GM12878 (cell line): ENCODE results near the gene ADM. TPM values are rescaled to one million over a fixed set of nuclear protein-coding genes. Genes with fewer than 3 reads are reported as not detected.

Experiments used
- ATAC-seq: fragments of 200-7000 bp; cut with Tn5 transposase; 3 replicates; pipeline ENCODE4 v1.9.1; 2020; ENCODE audit warnings: mild to moderate bottlenecking, moderate library complexity
- BruUV-seq: library from RNA; stranded (reverse); fragments of 400-500 nt; replicated peaks from 2 replicates; lab custom pipeline; 2021; lab: Mats Ljungman, UMichigan
- CTCF ChIA-PET: fragments of 300-600 bp; sonication (Branson Sonifier 250); formaldehyde crosslinking; extraction: SDS; loops from one replicate; lab custom pipeline; 2021; ENCODE audit warnings: inconsistent platforms; lab: Yijun Ruan, JAX
- POLR2A ChIA-PET: fragments of 350-600 bp; formaldehyde crosslinking; extraction: SDS; loops from one replicate; lab custom pipeline; 2021; ENCODE audit warnings: inconsistent platforms; lab: Charles Lee
- RAD21 ChIA-PET: fragments of 300-600 bp; sonication (Branson Sonifier 250); formaldehyde crosslinking; loops from one replicate; lab custom pipeline; 2023; ENCODE audit warnings: antibody characterized with exemption; ENCODE audit not compliant: unreplicated experiment; lab: Charles Lee
- SMC1A ChIA-PET: fragments of 300-600 bp; sonication (Branson Sonifier 250); formaldehyde crosslinking; loops from one replicate; lab custom pipeline; 2023; ENCODE audit not compliant: unreplicated experiment, uncharacterized antibody; lab: Charles Lee
- DNase-seq: peaks from one replicate; pipeline ENCODE4 v3.0.0-alpha.2; 2011; ENCODE audit warnings: low read depth, low spot score
- FAIRE-seq: peaks from 3 replicates; lab custom pipeline; 2011; peaks lifted over from hg19 to GRCh38; lab: Jason Lieb, UNC
- H2AFZ ChIP-seq: 2 replicates; pipeline ENCODE4 v1.6.0; 2011; ENCODE audit warnings: low read depth, low read length, control low read depth; ENCODE audit not compliant: control insufficient read depth
- H3K27ac ChIP-seq: 2 replicates; pipeline ENCODE4 v1.5.1; 2011; ENCODE audit warnings: control low read depth; ENCODE audit not compliant: control insufficient read depth, insufficient read depth
- H3K27me3 ChIP-seq, 2 experiments: replicated peaks in 1 of 2; 2 replicates each; pipeline versions ENCODE4 v1.6.0 to v1.6.1; 2011; ENCODE audit warnings: low read length in 1 of 2; ENCODE audit not compliant: control insufficient read depth in 2 of 2, insufficient read depth in 2 of 2
- H3K36me3 ChIP-seq, 2 experiments: 2 replicates each; pipeline ENCODE4 v1.5.1; 2011; ENCODE audit warnings: low read length in 1 of 2; ENCODE audit not compliant: control insufficient read depth in 2 of 2, insufficient read depth in 2 of 2
- H3K4me1 ChIP-seq: 2 replicates; pipeline ENCODE4 v1.6.1; 2011; ENCODE audit warnings: mild to moderate bottlenecking, low read length, moderate library complexity, mixed read lengths; ENCODE audit not compliant: control insufficient read depth, insufficient read depth
- H3K4me2 ChIP-seq: 2 replicates; pipeline ENCODE4 v1.6.0; 2011; ENCODE audit warnings: control low read depth; ENCODE audit not compliant: control insufficient read depth, insufficient read depth
- H3K4me3 ChIP-seq: fragments of 200-600 bp; sonication (generic); 2 replicates; pipeline ENCODE4 v1.5.1; 2016
- H3K79me2 ChIP-seq: 2 replicates; pipeline ENCODE4 v1.6.0; 2011; ENCODE audit warnings: low read length; ENCODE audit not compliant: control insufficient read depth, insufficient read depth
- H3K9ac ChIP-seq: 2 replicates; pipeline ENCODE4 v1.8.0; 2011; ENCODE audit warnings: low read length, control low read depth, mixed read lengths; ENCODE audit not compliant: control insufficient read depth, insufficient read depth
- H3K9me3 ChIP-seq: replicated peaks from 3 replicates; pipeline ENCODE4 v1.5.1; 2011; ENCODE audit warnings: mild to moderate bottlenecking, low read length; ENCODE audit not compliant: control insufficient read depth, insufficient read depth
- H4K20me1 ChIP-seq: 2 replicates; pipeline ENCODE4 v1.6.0; 2011; ENCODE audit not compliant: control insufficient read depth, insufficient read depth
- CREB1 ChIP-seq: IDR thresholded peaks from 2 replicates; pipeline ENCODE4 v1.6.1; 2012; ENCODE audit warnings: low read depth, mild to moderate bottlenecking, inconsistent platforms
- E4F1 ChIP-seq: fragments of 450-650 bp; IDR thresholded peaks from 2 replicates; pipeline ENCODE4 v1.6.1; 2018; ENCODE audit warnings: borderline replicate concordance, mild to moderate bottlenecking; ENCODE audit not compliant: partially characterized antibody
- EGR1 ChIP-seq, 2 experiments: IDR thresholded peaks; 1 replicate in 1 of 2; 2 replicates in 1 of 2; pipeline ENCODE4 v1.6.1; 2011 to 2012; ENCODE audit warnings: low read depth in 2 of 2, low read length in 2 of 2, borderline replicate concordance in 1 of 2, mild to moderate bottlenecking in 1 of 2, moderate library complexity in 1 of 2
- RUNX3 ChIP-seq: IDR thresholded peaks from 2 replicates; pipeline ENCODE4 v1.6.1; 2012; ENCODE audit warnings: low read length, inconsistent platforms
- SMAD5 ChIP-seq: IDR thresholded peaks from 2 replicates; pipeline ENCODE4 v1.6.1; 2016; ENCODE audit warnings: antibody characterized with exemption, low read depth
- SMARCA5 ChIP-seq: fragments of 450-650 bp; IDR thresholded peaks from 2 replicates; pipeline ENCODE4 v1.6.1; 2017; ENCODE audit warnings: mild to moderate bottlenecking
- WGBS: methylation state at CpG from one replicate; pipeline ENCODE4 v1.1.6; 2016; ENCODE audit warnings: low lambda C conversion rate; ENCODE audit not compliant: insufficient replicate concordance, insufficient coverage; ENCODE audit errors: missing lambda C conversion rate; 5-methylcytosine and 5-hydroxymethylcytosine counted together
- in situ Hi-C: fragments of 300-500 bp; cut with MboI; formaldehyde crosslinking; loops from 9 replicates; pipeline ENCODE4 v1.14.3; 2018; ENCODE audit warnings: mixed read lengths
- intact Hi-C: fragments of 100-400 bp; cut with micrococcal nuclease; formaldehyde crosslinking; loops from one replicate; pipeline ENCODE4 v1.14.2; 2022; ENCODE audit not compliant: unreplicated experiment
- polyA plus RNA-seq, 11 experiments: library from polyadenylated mRNA; depleted of rRNA in 4 of 11; unstranded in 6 of 11; stranded (reverse) in 5 of 11; fragments of >200 nt; fragmentation: Nextera tagmentation in 4 of 11; fragmentation: Illumina TruSeq in 1 of 11; extraction: Ambion mirVana in 4 of 11; extraction: Trizol in 1 of 11; gene quantifications; 1 replicate in 1 of 11; 2 replicates in 10 of 11; pipeline versions ENCODE4 v1.2.1 to v1.2.3, GENCODE V29; 2011 to 2016; ENCODE audit warnings: inconsistent platforms in 2 of 11, missing spikeins in 2 of 11, low read depth in 1 of 11
- total RNA-seq, 4 experiments: library from RNA; depleted of rRNA in 3 of 4; stranded (reverse); fragments of >200 nt in 3 of 4; fragmentation: Illumina TruSeq in 1 of 4; extraction: Trizol in 1 of 4; gene quantifications; 2 replicates each; pipeline versions ENCODE4 v1.2.1 to v1.2.3, GENCODE V29; 2013 to 2021

The ADM gene
- total and polyA plus RNA-seq, 10 of the 15 experiments (the other 5 are each of a cell fraction or from before 2014, with no cell fraction given) = 0.11 to 4.2 (median 0.21) TPM; not detected in 7

GRCh38 chr11:10317776-10318526 is 13.1 kb downstream of the ADM start (continued):
- TF ChIP-seq E4F1 (no peak), RUNX3 (no peak), SMAD5 (no peak), SMARCA5 (no peak)

- in situ Hi-C loops = no loop called here
- ChIA-PET POLR2A (interaction anchor here (0.5 to 1.6 kb wide), 4 partner anchors 10 to 797 kb away, joined by 4 to 8 read pairs (median 5); no protein-coding TSS in a partner anchor), RAD21 (interaction anchor here (0.8 to 2.0 kb wide), 9 partner anchors 9 to 559 kb away, joined by 3 to 24 read pairs (median 5); partner anchors contain the start of gene ADM), SMC1A (interaction anchor here (1.1 to 2.1 kb wide), 6 partner anchors 10 to 140 kb away, joined by 3 to 8 read pairs (median 5); partner anchors contain the start of gene ADM), CTCF (interaction anchor here (0.6 to 2.3 kb wide), 7 partner anchors 10 to 561 kb away, joined by 3 to 22 read pairs (median 5); no protein-coding TSS in a partner anchor)
- H2AFZ ChIP-seq = no peak overlapping the region
- no peaks in the 10 kb centered on the region for H3K79me2 ChIP-seq
- H3K9me3 ChIP-seq = no peaks in the 10 kb centered on the region
- ATAC-seq (no peak), FAIRE-seq (no peak), DNase-seq (no peak)
- H3K4me3 ChIP-seq = no peak overlapping the region
- WGBS = 71% methylated on average over 3 of the region's 3 CpGs
- H3K36me3 ChIP-seq = no peaks in the 10 kb centered on the region
- H3K27ac ChIP-seq = peak overlapping the region; percentile 77
- H3K4me1 ChIP-seq = peaks cover 24% of the 10 kb centered on the region
- intact Hi-C loops = no loop called here
- TF ChIP-seq SMAD5 (no peak), EGR1 (IDR thresholded peaks at IDR 0.05; ENCODE audit: borderline replicate concordance in 1 of 2, low read depth in 2 of 2, low read length in 2 of 2) (no peak), CREB1 (0 out of 2 replicates have a peak, but pooled peaks have one; percentile 0)
- no TSS peak for BruUV-seq
- no peaks in the 10 kb centered on the region for H3K27me3 ChIP-seq
- H3K9ac ChIP-seq = no peak overlapping the region
- no peaks in the 10 kb centered on the region for H4K20me1 ChIP-seq
- 0 out of 2 replicates have a peak overlapping the region, but pooled peaks have one; percentile 73 for H3K4me2 ChIP-seq
Measured at GRCh38 chr11:10318527-10318802, 13.6 kb downstream of the ADM start.
